ENCODE data around the gene PTPN3.

- TF ChIP-seq REST (IDR thresholded peaks at IDR 0.05; ENCODE audit: unreplicated experiment) (no peak), CTCF (conservative IDR thresholded peaks at IDR 0.05; ENCODE audit: low read depth in 2 of 2) (no peak), EZH2 (IDR thresholded peaks at IDR 0.05; ENCODE audit: low read depth, unreplicated experiment) (no peak), CREB1 (CRISPR knock-in tag; IDR thresholded peaks at IDR 0.05; ENCODE audit: low read depth) (no peak), EZH2phosphoT487 (IDR thresholded peaks at IDR 0.05; ENCODE audit: unreplicated experiment) (no peak)
Measured at GRCh38 chr9:109387856-109388255, 110.3 kb downstream of the PTPN3 start.
